Esophagus squamous epithelium (tissue), 4 donors: ENCODE results near the gene SPACA7.

ENCODE experiments used
- POLR2A ChIP-seq, 4 donors: fragments of 450-650 bp; IDR thresholded peaks; one replicate each; pipeline ENCODE4 v1.6.1; 2017; ENCODE audit warnings: antibody characterized with exemption in 4 of 4, mild to moderate bottlenecking in 4 of 4, moderate library complexity in 3 of 4
- TF ChIP-seq, protein P1 (sequence below), 6 experiments: fragments of 450-650 bp in 4 of 6; fragments of 200-600 bp in 2 of 6; sonication (generic) in 2 of 6; IDR thresholded peaks; one replicate each; pipeline ENCODE4 v1.5.1; 2016 to 2019; ENCODE audit warnings: antibody characterized with exemption in 6 of 6, mild to moderate bottlenecking in 4 of 6, moderate library complexity in 4 of 6

DNA sequence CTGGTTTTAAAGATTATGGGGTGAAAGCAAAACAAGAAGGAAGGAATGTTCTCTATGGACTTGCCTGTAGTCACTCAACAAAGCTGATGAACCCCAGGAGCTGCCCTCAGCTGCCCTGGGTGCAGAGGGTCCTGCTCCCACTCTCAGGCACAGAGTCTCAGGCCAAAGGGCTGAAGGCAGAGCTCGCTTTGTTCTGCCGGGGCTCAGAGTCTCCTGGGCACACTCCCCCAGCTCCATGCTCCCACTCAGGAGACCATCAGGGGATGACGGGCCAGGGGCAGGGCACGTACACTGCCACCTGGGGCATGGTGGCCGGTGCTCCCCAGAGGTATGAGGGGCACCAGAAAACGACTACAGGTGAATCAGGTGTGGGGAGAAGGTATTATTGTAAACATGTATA, 46.8 kb upstream of the SPACA7 start:
- TF ChIP-seq, protein P1, sequence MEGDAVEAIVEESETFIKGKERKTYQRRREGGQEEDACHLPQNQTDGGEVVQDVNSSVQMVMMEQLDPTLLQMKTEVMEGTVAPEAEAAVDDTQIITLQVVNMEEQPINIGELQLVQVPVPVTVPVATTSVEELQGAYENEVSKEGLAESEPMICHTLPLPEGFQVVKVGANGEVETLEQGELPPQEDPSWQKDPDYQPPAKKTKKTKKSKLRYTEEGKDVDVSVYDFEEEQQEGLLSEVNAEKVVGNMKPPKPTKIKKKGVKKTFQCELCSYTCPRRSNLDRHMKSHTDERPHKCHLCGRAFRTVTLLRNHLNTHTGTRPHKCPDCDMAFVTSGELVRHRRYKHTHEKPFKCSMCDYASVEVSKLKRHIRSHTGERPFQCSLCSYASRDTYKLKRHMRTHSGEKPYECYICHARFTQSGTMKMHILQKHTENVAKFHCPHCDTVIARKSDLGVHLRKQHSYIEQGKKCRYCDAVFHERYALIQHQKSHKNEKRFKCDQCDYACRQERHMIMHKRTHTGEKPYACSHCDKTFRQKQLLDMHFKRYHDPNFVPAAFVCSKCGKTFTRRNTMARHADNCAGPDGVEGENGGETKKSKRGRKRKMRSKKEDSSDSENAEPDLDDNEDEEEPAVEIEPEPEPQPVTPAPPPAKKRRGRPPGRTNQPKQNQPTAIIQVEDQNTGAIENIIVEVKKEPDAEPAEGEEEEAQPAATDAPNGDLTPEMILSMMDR (IDR thresholded peaks at IDR 0.05), result no peak
- TF ChIP-seq POLR2A (IDR thresholded peaks at IDR 0.05), result no peak
